GM12891 (cell line): ENCODE data around the gene LMCD1.

Source experiments
- PAX5 ChIP-seq: IDR thresholded peaks from 2 replicates; pipeline ENCODE4 v1.6.1; 2011; ENCODE audit warnings: low read length, moderate library complexity, mild to moderate bottlenecking; ENCODE audit not compliant: insufficient read depth, severe bottlenecking
- POLR2A ChIP-seq: IDR thresholded peaks from 2 replicates; pipeline ENCODE4 v1.6.1; 2011; ENCODE audit warnings: low read depth, low read length, control low read depth
- POLR2AphosphoS5 ChIP-seq: IDR thresholded peaks from 2 replicates; pipeline ENCODE4 v1.6.1; 2011; ENCODE audit warnings: low read depth, low read length, control low read depth
- POU2F2 ChIP-seq: IDR thresholded peaks from 2 replicates; pipeline ENCODE4 v1.6.1; 2011; ENCODE audit warnings: low read depth, mild to moderate bottlenecking, control low read depth, low read length, moderate library complexity
- SPI1 ChIP-seq: IDR thresholded peaks from 2 replicates; pipeline ENCODE4 v1.6.1; 2011; ENCODE audit warnings: low read depth, low read length, control low read depth
- TAF1 ChIP-seq: IDR thresholded peaks from 2 replicates; pipeline ENCODE4 v1.6.1; 2011; ENCODE audit warnings: low read depth, low read length, control low read depth

- no peak for TF ChIP-seq POLR2AphosphoS5
- TF ChIP-seq TAF1, result no peak
- no peak for TF ChIP-seq POLR2A
- no peak for TF ChIP-seq SPI1
- no peak for TF ChIP-seq POU2F2
- TF ChIP-seq PAX5, result no peak
Measured at GRCh38 chr3:8464668-8465067, 37.0 kb upstream of the LMCD1 start.
